ENCODE measurements around the gene FCHSD2. TPM values are rescaled to one million over a fixed set of nuclear protein-coding genes. Genes with fewer than 3 reads are reported as not detected.

The FCHSD2 gene
- total and polyA plus RNA-seq, 2 donors (not counting 1 experiment from before 2014, with no cell fraction given), result 113 to 189 TPM

DNA sequence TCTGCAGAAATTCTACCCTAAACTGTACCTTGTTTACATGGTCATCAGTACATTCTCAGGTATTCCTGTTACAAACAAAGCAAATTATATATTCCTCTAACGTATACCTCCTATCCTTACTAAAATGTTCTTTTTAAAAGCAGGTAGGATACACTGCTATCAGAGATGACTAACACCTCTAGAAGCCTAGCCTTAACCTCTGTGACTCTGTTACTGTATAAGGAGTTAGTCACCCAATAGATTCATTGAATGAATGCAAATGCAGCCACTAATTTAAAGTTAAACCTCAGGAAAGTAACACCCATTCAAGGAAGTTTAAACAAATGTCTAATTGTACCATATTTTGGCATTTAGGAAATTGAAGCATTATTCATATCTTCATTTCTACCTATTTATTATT, 82.2 kb downstream of the FCHSD2 start:
- Histone ChIP-seq H2AFZ (ENCODE audit: insufficient read depth, low read depth, low read length, poor library complexity, severe bottlenecking) (no peak overlapping the region), H3K9ac (ENCODE audit: low read length) (no peak overlapping the region), H3K27ac (ENCODE audit: low read length in 2 of 2) (peak overlapping the region in 1 of 2 donors; percentile 76), H3K9me3 (ENCODE audit: control extremely low read depth in 1 of 3, control insufficient read depth in 2 of 3, insufficient read depth in 1 of 3, low read length in 2 of 3) (peaks cover 0 to 8% (median 6%) of the 10 kb centered on the region in 3 donors), H3K27me3 (replicated peaks in 1 of 4; ENCODE audit: control extremely low read depth in 1 of 4, control insufficient read depth in 3 of 4, insufficient read depth in 4 of 4, low read length in 3 of 4) (no peaks in the 10 kb centered on the region), H3K4me2 (replicated peaks; ENCODE audit: low read depth, low read length, poor library complexity, severe bottlenecking) (no peak overlapping the region), H3K4me1 (ENCODE audit: control insufficient read depth in 2 of 2, insufficient read depth in 2 of 2, low read length in 2 of 2) (peaks cover 53 to 82% of the 10 kb centered on the region in 2 donors), H3K36me3 (replicated peaks in 1 of 2; ENCODE audit: control extremely low read depth in 1 of 2, control insufficient read depth in 1 of 2, extremely low read depth in 1 of 2, insufficient read depth in 2 of 2, low read length in 1 of 2) (peaks cover 5 to 17% of the 10 kb centered on the region in 2 experiments), H3K4me3 (ENCODE audit: control extremely low read depth in 1 of 5, extremely low read depth in 1 of 5, insufficient read depth in 1 of 5, low read depth in 2 of 5, low read length in 4 of 5) (no peak overlapping the region), H4K20me1 (ENCODE audit: control insufficient read depth, insufficient read depth, low read length, poor library complexity, severe bottlenecking) (peaks cover 8% of the 10 kb centered on the region), H3K79me2 (ENCODE audit: control insufficient read depth, insufficient read depth, low read length) (peaks cover 95% of the 10 kb centered on the region)
- Mint-ChIP-seq H3K27ac (peak overlapping the region; percentile 60), H3K4me1 (peaks cover 89% of the 10 kb centered on the region), H3K27me3 (no peaks in the 10 kb centered on the region), H3K9me3 (ENCODE audit: insufficient read depth) (no peaks in the 10 kb centered on the region), H3K4me3 (peak overlapping the region; percentile 12)
- intact Hi-C loops (cut with micrococcal nuclease), result no loop called here
- no peak for TF ChIP-seq CTCF (IDR thresholded peaks at IDR 0.05)
- no peak for TF ChIP-seq EZH2 (IDR thresholded peaks at IDR 0.05; ENCODE audit: borderline replicate concordance, insufficient read depth, low read depth, low read length, poor library complexity, severe bottlenecking)
- ATAC-seq (ENCODE audit: low read depth) (no peak), DNase-seq (no peak)
- POLR2A ChIA-PET, result no interaction called here
- no CpG with 5 or more reads among the region's 1 CpG for WGBS (ENCODE audit: insufficient coverage)
- CTCF ChIA-PET, result interaction anchor here (1.0 kb wide), 1 partner anchor 125 kb away, joined by 3 read pairs; no protein-coding TSS in a partner anchor

DNA sequence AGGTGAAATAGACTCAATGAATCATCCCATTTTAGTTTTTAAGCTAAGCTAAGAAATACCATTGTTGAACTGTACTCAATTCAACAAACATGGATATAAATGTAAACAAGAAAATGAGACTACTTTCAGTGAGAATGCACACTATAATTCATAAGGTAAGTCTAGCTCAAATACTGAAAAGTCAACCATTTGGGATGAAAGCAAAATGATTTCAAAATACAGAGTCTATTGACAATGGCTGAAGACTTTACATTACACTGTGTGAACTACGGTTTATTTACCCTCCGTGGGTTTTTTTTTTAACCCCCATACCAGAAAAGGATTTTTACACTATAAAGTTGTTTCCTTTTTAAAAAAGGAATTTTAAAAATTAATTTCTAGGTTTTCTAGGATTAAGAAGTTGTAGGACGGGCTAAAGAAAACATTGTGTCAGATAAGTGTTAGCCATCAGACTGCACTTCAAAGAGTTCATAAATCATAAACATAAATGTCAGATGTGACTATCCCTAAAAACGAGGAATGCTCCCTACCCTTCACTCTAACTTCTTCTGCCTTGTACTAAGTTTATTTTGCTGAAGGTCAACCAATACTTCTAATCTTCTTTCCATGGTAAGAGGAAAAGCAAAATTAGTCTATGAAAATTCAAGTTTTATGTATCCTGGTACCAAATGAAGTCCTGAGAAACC, 83.0 kb downstream of the FCHSD2 start:
- POLR2A ChIA-PET, result no interaction called here
- ATAC-seq (ENCODE audit: low read depth), result no peak

More for the DNA sequence above, 83.0 kb downstream of the FCHSD2 start:
- H3K36me3 ChIP-seq (replicated peaks in 1 of 2; ENCODE audit: control extremely low read depth in 1 of 2, control insufficient read depth in 1 of 2, extremely low read depth in 1 of 2, insufficient read depth in 2 of 2, low read length in 1 of 2), result peaks cover 5 to 17% of the 10 kb centered on the region in 2 experiments
- Mint-ChIP-seq H3K27ac (peak overlapping the region; percentile 63), H3K27me3 (no peaks in the 10 kb centered on the region), H3K9me3 (ENCODE audit: insufficient read depth) (no peaks in the 10 kb centered on the region), H3K4me1 (peaks cover 87% of the 10 kb centered on the region), H3K4me3 (no peak overlapping the region)
- no peak overlapping the region for H3K4me2 ChIP-seq (replicated peaks; ENCODE audit: low read depth, low read length, poor library complexity, severe bottlenecking)
- CTCF ChIA-PET, result interaction anchor here (0.8 to 1.0 kb wide), 2 partner anchors 118 to 126 kb away, joined by 3 read pairs; no protein-coding TSS in a partner anchor
- H3K79me2 ChIP-seq (ENCODE audit: control insufficient read depth, insufficient read depth, low read length), result peaks cover 95% of the 10 kb centered on the region
- no peak overlapping the region for H3K4me3 ChIP-seq (ENCODE audit: control extremely low read depth in 1 of 5, extremely low read depth in 1 of 5, insufficient read depth in 1 of 5, low read depth in 2 of 5, low read length in 4 of 5)
- peaks cover 2% of the 10 kb centered on the region for H4K20me1 ChIP-seq (ENCODE audit: control insufficient read depth, insufficient read depth, low read length, poor library complexity, severe bottlenecking)
- TF ChIP-seq EZH2 (IDR thresholded peaks at IDR 0.05; ENCODE audit: borderline replicate concordance, insufficient read depth, low read depth, low read length, poor library complexity, severe bottlenecking) (no peak), CTCF (IDR thresholded peaks at IDR 0.05) (no peak)
- H2AFZ ChIP-seq (ENCODE audit: insufficient read depth, low read depth, low read length, poor library complexity, severe bottlenecking), result no peak overlapping the region
- H3K9me3 ChIP-seq (ENCODE audit: control extremely low read depth in 1 of 3, control insufficient read depth in 2 of 3, insufficient read depth in 1 of 3, low read length in 2 of 3), result peaks cover 0 to 13% (median 10%) of the 10 kb centered on the region in 3 donors
- no peak for DNase-seq
- no peaks in the 10 kb centered on the region for H3K27me3 ChIP-seq (replicated peaks in 1 of 4; ENCODE audit: control extremely low read depth in 1 of 4, control insufficient read depth in 3 of 4, insufficient read depth in 4 of 4, low read length in 3 of 4)
- intact Hi-C loops (cut with micrococcal nuclease), result no loop called here
- H3K27ac ChIP-seq (ENCODE audit: low read length in 2 of 2), result peak overlapping the region; percentile 13 to 76
- H3K9ac ChIP-seq (ENCODE audit: low read length), result no peak overlapping the region
- H3K4me1 ChIP-seq (ENCODE audit: control insufficient read depth in 2 of 2, insufficient read depth in 2 of 2, low read length in 2 of 2), result peaks cover 57 to 80% of the 10 kb centered on the region in 2 donors
- no CpG with 5 or more reads among the region's 4 CpGs for WGBS (ENCODE audit: insufficient coverage)

Data from B cell (primary cell).